Fibroblast of gingiva (primary cell): Measurements from ENCODE around the gene ARX.

Experiments used
- DNase-seq: peaks from one replicate; pipeline ENCODE4 v3.0.0-alpha.2; 2011; ENCODE audit warnings: low read depth

ARX gene

GRCh38 chrX:25015486-25016360 is at the start of gene ARX:
ARX (minus strand) TSS chrX:25015965; CDS start chrX:25015737, 228 bp downstream.
- DNase-seq: no peak

- DNase-seq: no peak
These were observed 43.5 kb upstream of the ARX start for GRCh38 chrX:25059273-25059672.

GRCh38 chrX:25052798-25053534 is 37.2 kb upstream of the ARX start:
- no peak for DNase-seq

GRCh38 chrX:25049971-25050370 is 34.2 kb upstream of the ARX start:
- DNase-seq: no peak

- no peak for DNase-seq
These were observed 33.6 kb upstream of the ARX start for GRCh38 chrX:25049357-25049756.

GRCh38 chrX:25048178-25048577 is 32.4 kb upstream of the ARX start:
- DNase-seq: no peak

- no peak for DNase-seq
These were observed 27.4 kb upstream of the ARX start for GRCh38 chrX:25043192-25043591.

- DNase-seq: no peak
These were observed 23.3 kb upstream of the ARX start for GRCh38 chrX:25039036-25039435.

GRCh38 chrX:25034889-25035288 is 19.1 kb upstream of the ARX start:
- peak; percentile 7 for DNase-seq

GRCh38 chrX:25029288-25029825 is 13.6 kb upstream of the ARX start:
- DNase-seq: no peak

- DNase-seq: peak; percentile 34
These were observed 13.0 kb upstream of the ARX start for GRCh38 chrX:25028726-25029125.

- DNase-seq: no peak
These were observed 10.8 kb upstream of the ARX start for GRCh38 chrX:25026576-25026975.

- no peak for DNase-seq
These were observed 9.8 kb upstream of the ARX start for GRCh38 chrX:25025615-25026014.

GRCh38 chrX:25023908-25024307 is 8.1 kb upstream of the ARX start:
- DNase-seq: no peak

- DNase-seq: no peak
These were observed 6.9 kb upstream of the ARX start for GRCh38 chrX:25022499-25023325.

- no peak for DNase-seq
These were observed 5.2 kb upstream of the ARX start for GRCh38 chrX:25020905-25021449.

- no peak for DNase-seq
These were observed 4.7 kb upstream of the ARX start for GRCh38 chrX:25020391-25020904.

- DNase-seq: no peak
These were observed 4.1 kb upstream of the ARX start for GRCh38 chrX:25019707-25020390.

- DNase-seq: no peak
These were observed 2.9 kb upstream of the ARX start for GRCh38 chrX:25018682-25019081.

- DNase-seq: no peak
These were observed 2.0 kb upstream of the ARX start for GRCh38 chrX:25017667-25018247.
